ENCODE measurements around the gene LARP1.

DNA sequence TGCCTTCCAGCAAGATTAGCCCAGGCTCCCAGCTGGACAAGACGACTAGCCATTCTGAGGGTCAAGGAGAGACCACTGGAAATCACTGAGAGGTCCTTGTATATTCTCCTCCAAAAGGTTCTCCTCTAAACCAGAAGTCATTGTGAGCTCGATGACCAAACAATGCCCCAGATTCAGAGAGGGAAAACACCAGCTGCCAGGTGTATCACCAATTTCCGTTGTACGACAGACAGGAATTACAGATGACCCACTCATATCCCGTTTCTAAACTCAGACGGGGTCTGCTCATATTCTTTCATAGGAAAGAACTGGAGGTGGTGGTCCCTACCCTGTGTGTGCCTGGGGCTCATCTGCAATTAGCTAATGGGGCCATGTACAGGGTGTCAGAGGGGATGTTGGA, 81.0 kb downstream of the LARP1 start:
- TF ChIP-seq ZSCAN29 (IDR thresholded peaks at IDR 0.05), result no peak
- TF ChIP-seq EZH2 (IDR thresholded peaks at IDR 0.05; ENCODE audit: borderline replicate concordance, control insufficient read depth, low read depth, low read length), result no peak
- TF ChIP-seq, protein P1, sequence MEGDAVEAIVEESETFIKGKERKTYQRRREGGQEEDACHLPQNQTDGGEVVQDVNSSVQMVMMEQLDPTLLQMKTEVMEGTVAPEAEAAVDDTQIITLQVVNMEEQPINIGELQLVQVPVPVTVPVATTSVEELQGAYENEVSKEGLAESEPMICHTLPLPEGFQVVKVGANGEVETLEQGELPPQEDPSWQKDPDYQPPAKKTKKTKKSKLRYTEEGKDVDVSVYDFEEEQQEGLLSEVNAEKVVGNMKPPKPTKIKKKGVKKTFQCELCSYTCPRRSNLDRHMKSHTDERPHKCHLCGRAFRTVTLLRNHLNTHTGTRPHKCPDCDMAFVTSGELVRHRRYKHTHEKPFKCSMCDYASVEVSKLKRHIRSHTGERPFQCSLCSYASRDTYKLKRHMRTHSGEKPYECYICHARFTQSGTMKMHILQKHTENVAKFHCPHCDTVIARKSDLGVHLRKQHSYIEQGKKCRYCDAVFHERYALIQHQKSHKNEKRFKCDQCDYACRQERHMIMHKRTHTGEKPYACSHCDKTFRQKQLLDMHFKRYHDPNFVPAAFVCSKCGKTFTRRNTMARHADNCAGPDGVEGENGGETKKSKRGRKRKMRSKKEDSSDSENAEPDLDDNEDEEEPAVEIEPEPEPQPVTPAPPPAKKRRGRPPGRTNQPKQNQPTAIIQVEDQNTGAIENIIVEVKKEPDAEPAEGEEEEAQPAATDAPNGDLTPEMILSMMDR (IDR thresholded peaks at IDR 0.05 in 2 of 3, conservative IDR thresholded peaks at IDR 0.05 in 1 of 3; ENCODE audit: control insufficient read depth in 2 of 3, extremely low read depth in 1 of 3, insufficient read depth in 1 of 3, low read depth in 3 of 3, low read length in 3 of 3), result no peak
- TF ChIP-seq NRF1 (conservative IDR thresholded peaks at IDR 0.05; ENCODE audit: low read depth, low read length), result no peak
- TF ChIP-seq SP1 (IDR thresholded peaks at IDR 0.05; ENCODE audit: low read depth, low read length), result no peak
- TF ChIP-seq EGR1 (IDR thresholded peaks at IDR 0.05; ENCODE audit: borderline replicate concordance in 1 of 2, low read depth in 2 of 2, low read length in 2 of 2), result no peak
- TF ChIP-seq IRF4 (IDR thresholded peaks at IDR 0.05; ENCODE audit: low read depth, low read length), result no peak
- no peak for TF ChIP-seq DPF2 (IDR thresholded peaks at IDR 0.05)
- TF ChIP-seq SPI1 (IDR thresholded peaks at IDR 0.05; ENCODE audit: borderline replicate concordance, insufficient read depth, low read depth, low read length), result no peak
- TF ChIP-seq RELA (IDR thresholded peaks at IDR 0.05; ENCODE audit: borderline replicate concordance, partially characterized antibody), result no peak
- no peak for TF ChIP-seq EP300 (IDR thresholded peaks at IDR 0.05; ENCODE audit: borderline replicate concordance in 1 of 2, control insufficient read depth in 1 of 2, low read depth in 2 of 2, low read length in 2 of 2)
- no peak for TF ChIP-seq GABPA (IDR thresholded peaks at IDR 0.05; ENCODE audit: low read depth)
- no peak for TF ChIP-seq KDM1A (IDR thresholded peaks at IDR 0.05; ENCODE audit: borderline replicate concordance)
- TF ChIP-seq CBX3 (IDR thresholded peaks at IDR 0.05; ENCODE audit: borderline replicate concordance, low read depth), result no peak

Data from GM12878 (cell line).